HepG2 (cell line): Measurements from ENCODE around the gene SMO. TPM values are rescaled to one million over a fixed set of nuclear protein-coding genes. Genes with fewer than 3 reads are reported as not detected.

Source experiments
- ATAC-seq: fragments of 200-7000 bp; cut with Tn5 transposase; 3 replicates; pipeline ENCODE4 v1.9.1; 2020; ENCODE audit warnings: mild to moderate bottlenecking, moderate library complexity
- BruUV-seq: library from RNA; stranded (reverse); fragments of 400-500 nt; replicated peaks from 2 replicates; lab custom pipeline; 2021; lab: Mats Ljungman, UMichigan
- CTCF ChIA-PET: fragments of 300-600 bp; formaldehyde crosslinking; extraction: SDS; loops from one replicate; lab custom pipeline; 2021; ENCODE audit warnings: low total read pairs, inconsistent platforms, low intra/inter-chr PET ratio; lab: Yijun Ruan, JAX
- POLR2A ChIA-PET: fragments of 350-600 bp; sonication (Branson Sonifier 250); formaldehyde crosslinking; loops from one replicate; lab custom pipeline; 2020; ENCODE audit warnings: antibody characterized with exemption, inconsistent platforms; lab: Yijun Ruan, JAX
- DNase-seq: peaks from one replicate; pipeline ENCODE4 v3.0.0-alpha.2; 2015; ENCODE audit warnings: low spot score
- FAIRE-seq: peaks from 3 replicates; lab custom pipeline; 2011; peaks lifted over from hg19 to GRCh38; lab: Jason Lieb, UNC
- H2AFZ ChIP-seq: one replicate; pipeline ENCODE4 v1.6.1; 2011; ENCODE audit warnings: low read length, inconsistent platforms
- H3K27ac ChIP-seq: fragments of 300-600 bp; 3 replicates; pipeline ENCODE4 v1.8.0; 2011; ENCODE audit warnings: mixed run types, mild to moderate bottlenecking, mixed read lengths, low read length, inconsistent platforms; ENCODE audit not compliant: insufficient read depth; ENCODE audit errors: extremely low read length
- H3K27me3 ChIP-seq, 2 experiments: fragments of 200-600 bp in 1 of 2; 2 replicates in 1 of 2; 3 replicates in 1 of 2; pipeline versions ENCODE4 v1.6.0 to v1.8.0; 2011; ENCODE audit warnings: low read length in 2 of 2, mild to moderate bottlenecking in 2 of 2, moderate library complexity in 2 of 2, inconsistent platforms in 1 of 2; ENCODE audit not compliant: insufficient read depth in 2 of 2, control insufficient read depth in 1 of 2
- H3K36me3 ChIP-seq, 2 experiments: fragments of 200-600 bp in 1 of 2; replicated peaks in 1 of 2; 2 replicates in 1 of 2; 3 replicates in 1 of 2; pipeline versions ENCODE4 v1.5.1 to v1.8.0; 2011; ENCODE audit warnings: low read length in 2 of 2, inconsistent platforms in 1 of 2; ENCODE audit not compliant: insufficient read depth in 2 of 2, control insufficient read depth in 1 of 2
- H3K4me1 ChIP-seq: 2 replicates; pipeline ENCODE4 v1.5.1; 2012; ENCODE audit warnings: low read length, inconsistent platforms; ENCODE audit not compliant: insufficient read depth
- H3K4me2 ChIP-seq: 2 replicates; pipeline ENCODE4 v1.6.0; 2011; ENCODE audit warnings: low read depth, low read length, inconsistent platforms
- H3K4me3 ChIP-seq, 3 experiments: fragments of 200-600 bp in 1 of 3; sonication (generic), shearing (Covaris generic) in 1 of 3; replicated peaks in 1 of 3; 2 replicates each; pipeline ENCODE4 v1.5.1; 2011 to 2016; ENCODE audit warnings: low read length in 3 of 3, inconsistent platforms in 2 of 3, low read depth in 2 of 3, mild to moderate bottlenecking in 2 of 3, control low read depth in 1 of 3, mixed read lengths in 1 of 3; ENCODE audit not compliant: insufficient read depth in 1 of 3
- H3K79me2 ChIP-seq: one replicate; pipeline ENCODE4 v1.6.1; 2011; ENCODE audit warnings: low read length, inconsistent platforms; ENCODE audit not compliant: insufficient read depth
- H3K9ac ChIP-seq: 2 replicates; pipeline ENCODE4 v1.6.0; 2011; ENCODE audit warnings: mild to moderate bottlenecking, low read depth, low read length, inconsistent platforms; ENCODE audit not compliant: insufficient read depth
- H3K9me3 ChIP-seq: 2 replicates; pipeline ENCODE4 v1.5.1; 2012; ENCODE audit warnings: mild to moderate bottlenecking, low read length
- H4K20me1 ChIP-seq: 2 replicates; pipeline ENCODE4 v1.6.0; 2011; ENCODE audit warnings: inconsistent platforms, mild to moderate bottlenecking, low read length, moderate library complexity; ENCODE audit not compliant: insufficient read depth
- AHDC1 ChIP-seq: sonication (generic); formaldehyde crosslinking; IDR thresholded peaks from 2 replicates; pipeline ENCODE4 v1.5.1; 2020; ENCODE audit warnings: mild to moderate bottlenecking, missing genetic modification reagents, borderline replicate concordance
- ARID5B ChIP-seq: IDR thresholded peaks from 2 replicates; pipeline ENCODE4 v1.4.0; 2020; ENCODE audit warnings: mild to moderate bottlenecking, missing genetic modification reagents
- HOXA3 ChIP-seq: sonication (generic); formaldehyde crosslinking; IDR thresholded peaks from 2 replicates; pipeline ENCODE4 v1.5.0; 2020; ENCODE audit warnings: missing genetic modification reagents
- MBNL3 ChIP-seq: fragments of 250-450 bp; sonication (Bioruptor Pico); conservative IDR thresholded peaks from 2 replicates; pipeline ENCODE4 v1.8.0; 2022; ENCODE audit warnings: mild to moderate bottlenecking, inconsistent platforms
- MZF1 ChIP-seq: sonication (generic); formaldehyde crosslinking; IDR thresholded peaks from 2 replicates; pipeline ENCODE4 v1.8.1; 2023; ENCODE audit warnings: mild to moderate bottlenecking, missing genetic modification reagents, borderline replicate concordance
- NFKBIZ ChIP-seq: IDR thresholded peaks from 2 replicates; pipeline ENCODE4 v1.6.1; 2018; ENCODE audit warnings: missing genetic modification reagents, missing compliant biosample characterization
- SOX13 ChIP-seq, 3 experiments: fragments of 450-650 bp in 1 of 3; sonication (generic) in 1 of 3; formaldehyde crosslinking in 1 of 3; IDR thresholded peaks in 2 of 3; conservative IDR thresholded peaks in 1 of 3; 2 replicates each; pipeline versions ENCODE4 v1.5.0 to v1.6.1; 2016 to 2020; ENCODE audit warnings: antibody characterized with exemption in 1 of 3, mild to moderate bottlenecking in 1 of 3, missing compliant biosample characterization in 1 of 3, missing genetic modification reagents in 1 of 3, moderate library complexity in 1 of 3
- ZNF282 ChIP-seq: fragments of 450-650 bp; IDR thresholded peaks from 2 replicates; pipeline ENCODE4 v1.6.1; 2018; ENCODE audit not compliant: partially characterized antibody
- ZNF333 ChIP-seq: sonication (generic); formaldehyde crosslinking; IDR thresholded peaks from 2 replicates; pipeline ENCODE4 v1.4.0; 2020; ENCODE audit warnings: mild to moderate bottlenecking, missing genetic modification reagents, borderline replicate concordance
- ZNF501 ChIP-seq: sonication (generic); formaldehyde crosslinking; IDR thresholded peaks from 2 replicates; pipeline ENCODE4 v1.5.1; 2020; ENCODE audit warnings: mild to moderate bottlenecking, moderate library complexity, missing genetic modification reagents
- ZNF513 ChIP-seq: sonication (generic); formaldehyde crosslinking; conservative IDR thresholded peaks from 2 replicates; pipeline ENCODE4 v1.5.0; 2020; ENCODE audit warnings: missing genetic modification reagents
- WGBS: methylation state at CpG from one replicate; pipeline ENCODE4 v1.1.6; 2017; ENCODE audit warnings: low lambda C conversion rate; 5-methylcytosine and 5-hydroxymethylcytosine counted together
- in situ Hi-C: cut with HindIII; loops from 2 replicates; pipeline ENCODE4 v1.10.0; 2017; ENCODE audit warnings: low pct_unique_long_range_greater_than_20kb; ENCODE audit not compliant: extremely low pct_ligation_motif_present
- intact Hi-C: fragments of 100-400 bp; cut with micrococcal nuclease; formaldehyde crosslinking; loops from one replicate; pipeline ENCODE4 v1.10.0; 2022; ENCODE audit not compliant: unreplicated experiment
- polyA plus RNA-seq, 8 experiments: library from polyadenylated mRNA; depleted of rRNA in 3 of 8; stranded (reverse) in 7 of 8; unstranded in 1 of 8; fragments of >200 nt; fragmentation: Illumina TruSeq in 4 of 8; extraction: Trizol in 4 of 8; gene quantifications; 2 replicates each; pipeline versions ENCODE4 v1.2.1 to v1.2.3, GENCODE V29; 2011 to 2016; ENCODE audit warnings: low read depth in 4 of 8, missing spikeins in 1 of 8, mixed read lengths in 1 of 8; ENCODE audit not compliant: insufficient read depth in 1 of 8
- total RNA-seq, 5 experiments: library from RNA; depleted of rRNA; stranded (reverse); fragments of >200 nt; fragmentation: Illumina TruSeq; extraction: Trizol; gene quantifications; 2 replicates each; pipeline ENCODE4 v1.2.3, GENCODE V29; 2016; ENCODE audit warnings: low read depth in 1 of 5

Gene SMO
- total and polyA plus RNA-seq, 2 of the 13 experiments (the other 11 are each of a cell fraction or from before 2014, with no cell fraction given), result 23.8 to 32.3 TPM

GRCh38 chr7:129150199-129150996 lies 38.0 kb upstream of the SMO start:
- Histone ChIP-seq H3K4me2 (no peak overlapping the region), H3K4me3 (no peak overlapping the region), H3K4me1 (peaks cover 22% of the 10 kb centered on the region), H3K27ac (no peak overlapping the region), H4K20me1 (no peaks in the 10 kb centered on the region), H3K27me3 (no peaks in the 10 kb centered on the region), H2AFZ (no peak overlapping the region), H3K9me3 (no peaks in the 10 kb centered on the region), H3K36me3 (no peaks in the 10 kb centered on the region), H3K79me2 (no peaks in the 10 kb centered on the region), H3K9ac (no peak overlapping the region)
- ChIA-PET CTCF (no interaction called here), POLR2A (no interaction called here)
- DNase-seq (no peak), FAIRE-seq (no peak), ATAC-seq (no peak)
- intact Hi-C loops, result no loop called here
- WGBS, result 94% methylated on average over 6 of the region's 8 CpGs
- in situ Hi-C loops, result no loop called here
- no TSS peak for BruUV-seq
- TF ChIP-seq ZNF501 (CRISPR knock-in tag) (no peak), NFKBIZ (CRISPR knock-in tag) (no peak), MBNL3 (CRISPR knock-in tag) (no peak), HOXA3 (CRISPR knock-in tag) (no peak), ZNF282 (no peak), AHDC1 (CRISPR knock-in tag) (no peak), MZF1 (CRISPR knock-in tag) (no peak), SOX13 (IDR thresholded peaks at IDR 0.05) (no peak), SOX13 (CRISPR knock-in tag; conservative IDR thresholded peaks at IDR 0.05 in 1 of 2, IDR thresholded peaks at IDR 0.05 in 1 of 2) (no peak), ARID5B (no peak), ZNF333 (CRISPR knock-in tag) (no peak), ZNF513 (no peak)
